Heart right ventricle (tissue), 16 donors: ENCODE data around the gene MMRN2. TPM values are rescaled to one million over a fixed set of nuclear protein-coding genes. Genes with fewer than 3 reads are reported as not detected.
"Not testable (repeated sequence)": the region's sequence is repeated elsewhere in the genome, so short reads cannot be mapped to it uniquely, and the experiment has no call there.

Experiments
- ATAC-seq, 8 donors: fragments of 200-7000 bp; cut with Tn5 transposase; one replicate each; pipeline ENCODE4 v1.9.1; 2020; ENCODE audit warnings: mild to moderate bottlenecking in 8 of 8, moderate library complexity in 8 of 8, moderate number of reproducible peaks in 1 of 8
- DNase-seq, 2 donors: peaks; one replicate each; pipeline ENCODE4 v3.0.0-alpha.2; 2020
- H3K27ac ChIP-seq, 10 donors: fragments of 200-600 bp; sonication (generic) in 2 of 10; one replicate each; pipeline versions ENCODE4 v1.5.0 to v1.8.0; 2020 to 2022; ENCODE audit warnings: mild to moderate bottlenecking in 3 of 10
- H3K27me3 ChIP-seq, 7 donors: fragments of 200-600 bp; one replicate each; pipeline ENCODE4 v1.8.0; 2021 to 2022; ENCODE audit warnings: mild to moderate bottlenecking in 2 of 7
- H3K36me3 ChIP-seq, 9 donors: fragments of 200-600 bp; sonication (generic) in 1 of 9; one replicate each; pipeline versions ENCODE4 v1.5.0 to v1.8.0; 2020 to 2022; ENCODE audit warnings: mild to moderate bottlenecking in 2 of 9
- H3K4me1 ChIP-seq, 9 donors: fragments of 200-600 bp; sonication (generic) in 1 of 9; one replicate each; pipeline versions ENCODE4 v1.5.0 to v1.8.0; 2020 to 2022; ENCODE audit warnings: mild to moderate bottlenecking in 4 of 9
- H3K4me3 ChIP-seq, 10 donors: fragments of 200-600 bp; sonication (generic) in 2 of 10; one replicate each; pipeline versions ENCODE4 v1.5.0 to v1.8.0; 2020 to 2022; ENCODE audit warnings: mild to moderate bottlenecking in 7 of 10, moderate library complexity in 2 of 10
- H3K9me3 ChIP-seq, 11 donors: fragments of 200-600 bp in 10 of 11; sonication (generic) in 2 of 11; one replicate each; pipeline versions ENCODE4 v1.5.0 to v1.8.0; 2013 to 2022; ENCODE audit warnings: mild to moderate bottlenecking in 2 of 11, control low read depth in 1 of 11, moderate library complexity in 1 of 11
- WGBS, 2 donors: extraction: QIAGEN DNeasy Blood & Tissue Kit; methylation state at CpG; one replicate each; pipeline ENCODE4 v1.1.7; 2013; ENCODE audit warnings: inconsistent platforms in 1 of 2; 5-methylcytosine and 5-hydroxymethylcytosine counted together
- intact Hi-C, 10 donors: fragments of 100-400 bp; cut with DNase I; formaldehyde crosslinking; loops; one replicate each; pipeline versions ENCODE4 v1.11.1 to v1.14.2; 2022
- polyA plus RNA-seq, 2 donors: library from polyadenylated mRNA; stranded (reverse); fragments of 200-250 nt; gene quantifications; one replicate each; pipeline ENCODE4 v1.2.3, GENCODE V29; 2013
- total RNA-seq, 10 donors: library from RNA; stranded (reverse); fragmentation: NEBNext Ultra II Directional in 3 of 10; extraction: Animal tissue kit (Norgen Biotek cat#: 25700) in 3 of 10; gene quantifications; one replicate each; pipeline versions ENCODE4 v1.2.1 to v1.2.4, GENCODE V29; 2021 to 2023
- TF ChIP-seq, protein P1 (sequence below), 9 donors: fragments of 200-600 bp; sonication (generic) in 2 of 9; IDR thresholded peaks; one replicate each; pipeline versions ENCODE4 v1.5.0 to v1.8.0; 2021 to 2022; ENCODE audit warnings: antibody characterized with exemption in 9 of 9, mild to moderate bottlenecking in 5 of 9, moderate library complexity in 1 of 9
- donor health status: Arrhythmogenic right ventricular cardiomyopathy.
- donor health status: ischemic (EF 13 %, LVEDD 7.1; RV severe dilation, severe dysfunction).
- donor health status: healthy with polysubstance abuse.
- donor health status: DM: no; HTN: yes; CAD: no.
- donor health status: DM: no; HTN: no; CAD: no.
- donor health status: ischemic (EF 25% LVEDD 6.9; RV normal size, moderate dysfunction).
- donor health status: ischemic (EF 25% LVEDD 5.7; RV mildly dilated, moderate dysfunction).
- donor health status: healthy.
- donor health status: DM: yes; HTN: yes; CAD: no.
- donor health status: Ischemic cardiomyopathy.
- donor health status: ischemic (EF 35%, LVEDD 5.7; RV mildly dilated, moderate dysfunction).
- donor health status: nonischemic (EF 11% LVEDD 7.7; RV severe dilation, severe dysfunction).
- donor health status: DM: yes; HTN: yes; CAD: no.
- donor health status: PGD.
- donor health status: ischemic (EF 29% LVEDD 5.4; RV normal size, mild dysfunction).
- donor health status: nonischemic (EF 23%, LVEDD 6.1; RV moderate dilation, normal function).

MMRN2 gene
- total and polyA plus RNA-seq, 12 donors, result 22.5 to 43.2 (median 33.2) TPM

DNA sequence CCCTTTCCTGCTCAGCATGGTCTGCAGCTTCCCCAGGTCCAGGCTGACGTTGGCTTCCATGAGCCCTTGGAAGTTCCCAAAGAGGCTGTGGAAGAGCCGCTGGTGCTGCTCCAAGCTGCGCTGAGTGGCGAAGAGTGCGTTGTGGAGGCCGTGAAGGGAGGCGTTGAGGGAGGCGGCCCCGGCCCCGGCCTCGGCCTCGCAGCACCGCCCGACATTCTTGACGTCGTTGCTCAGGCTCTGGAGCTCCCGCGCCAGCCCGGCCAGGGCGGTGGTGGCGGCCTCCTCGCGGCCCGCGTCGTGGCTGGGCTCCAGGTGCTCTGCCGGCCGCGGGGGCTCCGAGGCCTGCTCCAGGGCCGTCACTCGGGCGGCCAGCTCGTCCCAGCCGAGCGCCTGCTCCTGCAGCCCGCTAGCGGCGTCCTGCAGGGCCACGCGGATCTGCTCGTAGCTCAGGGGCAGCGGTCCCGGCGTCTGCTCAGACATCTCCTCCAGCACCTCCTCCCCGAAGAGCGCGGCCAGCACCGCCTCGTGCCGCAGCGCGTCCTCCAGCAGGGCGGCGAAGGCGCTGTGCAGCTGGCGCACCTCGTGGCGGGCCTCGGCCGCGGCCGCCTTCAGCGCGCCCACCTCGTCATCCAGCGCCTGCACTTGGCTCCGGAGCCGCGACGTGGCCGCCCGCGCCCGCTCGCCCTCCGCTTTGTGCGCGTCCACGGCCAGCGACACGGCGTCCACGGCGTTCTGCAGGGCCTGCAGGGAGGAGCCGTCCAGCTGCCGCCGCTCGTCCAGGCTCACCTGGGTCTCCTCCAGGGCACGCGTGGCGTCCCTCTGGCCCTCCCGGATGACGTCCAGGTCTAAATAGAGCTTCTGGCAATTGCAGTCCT lies 14.7 kb downstream of the MMRN2 start:
- Histone ChIP-seq H3K36me3 (peaks cover 0 to 84% (median 8%) of the 10 kb centered on the region in 9 donors), H3K27me3 (no peaks in the 10 kb centered on the region), H3K27ac (no peak overlapping the region), H3K9me3 (no peaks in the 10 kb centered on the region), H3K4me1 (peaks cover 6 to 70% (median 32%) of the 10 kb centered on the region in 9 donors), H3K4me3 (peak overlapping the region in 6 of 10 donors; percentile 5 to 27 (median 12))
- 58 to 63% methylated on average over 86 to 94 of the region's 94 CpGs for WGBS, 2 donors
- DNase-seq (peak in 1 of 2 donors; percentile 49), ATAC-seq (peak in 2 of 8 donors; percentile 8 to 18)
- TF ChIP-seq, protein P1, sequence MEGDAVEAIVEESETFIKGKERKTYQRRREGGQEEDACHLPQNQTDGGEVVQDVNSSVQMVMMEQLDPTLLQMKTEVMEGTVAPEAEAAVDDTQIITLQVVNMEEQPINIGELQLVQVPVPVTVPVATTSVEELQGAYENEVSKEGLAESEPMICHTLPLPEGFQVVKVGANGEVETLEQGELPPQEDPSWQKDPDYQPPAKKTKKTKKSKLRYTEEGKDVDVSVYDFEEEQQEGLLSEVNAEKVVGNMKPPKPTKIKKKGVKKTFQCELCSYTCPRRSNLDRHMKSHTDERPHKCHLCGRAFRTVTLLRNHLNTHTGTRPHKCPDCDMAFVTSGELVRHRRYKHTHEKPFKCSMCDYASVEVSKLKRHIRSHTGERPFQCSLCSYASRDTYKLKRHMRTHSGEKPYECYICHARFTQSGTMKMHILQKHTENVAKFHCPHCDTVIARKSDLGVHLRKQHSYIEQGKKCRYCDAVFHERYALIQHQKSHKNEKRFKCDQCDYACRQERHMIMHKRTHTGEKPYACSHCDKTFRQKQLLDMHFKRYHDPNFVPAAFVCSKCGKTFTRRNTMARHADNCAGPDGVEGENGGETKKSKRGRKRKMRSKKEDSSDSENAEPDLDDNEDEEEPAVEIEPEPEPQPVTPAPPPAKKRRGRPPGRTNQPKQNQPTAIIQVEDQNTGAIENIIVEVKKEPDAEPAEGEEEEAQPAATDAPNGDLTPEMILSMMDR (IDR thresholded peaks at IDR 0.05), result no peak
- intact Hi-C loops, result loop anchor here in 2 of 10 donors (5.0 kb wide), 1 partner anchor 155 kb away; the partner anchor contains the start of gene SHLD2 (in 2 of the 2)

DNA sequence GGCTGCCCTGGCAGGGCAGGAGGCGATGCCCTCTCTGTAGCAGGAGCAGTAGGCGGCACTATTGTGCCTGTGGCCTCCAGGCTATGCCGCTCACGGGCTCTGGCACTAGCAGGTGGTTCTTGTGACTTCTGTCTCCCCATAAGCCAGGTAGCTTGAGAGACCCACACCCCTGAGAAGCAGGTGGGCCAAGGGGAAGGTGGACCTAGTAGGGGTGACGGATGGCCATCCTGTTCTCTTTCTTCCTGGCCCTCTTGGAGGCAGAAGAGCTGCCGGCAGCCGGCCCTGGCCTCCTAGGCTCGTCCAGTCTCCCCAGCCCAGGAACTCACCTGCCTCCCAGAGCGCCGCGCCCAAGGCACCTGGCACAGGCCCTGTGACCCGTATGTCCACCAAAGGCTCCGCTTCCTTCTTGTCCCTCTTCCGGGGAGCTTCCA lies 15.4 kb downstream of the MMRN2 start:
- intact Hi-C loops, result loop anchor here in 3 of 10 donors (2.0 to 5.0 kb wide), 2 partner anchors 19 to 155 kb away; partner anchors contain the start of gene SHLD2 (in 2 of the 3)
- DNase-seq, result no peak
- WGBS, 2 donors, result 94 to 96% methylated on average over 14 of the region's 14 CpGs
- peaks cover 6 to 71% (median 36%) of the 10 kb centered on the region in 9 donors for H3K4me1 ChIP-seq
- TF ChIP-seq, protein P1 (IDR thresholded peaks at IDR 0.05), result no peak
- no peaks in the 10 kb centered on the region for H3K9me3 ChIP-seq
- H3K36me3 ChIP-seq, result peaks cover 0 to 88% (median 10%) of the 10 kb centered on the region in 9 donors
- no peaks in the 10 kb centered on the region for H3K27me3 ChIP-seq
- H3K4me3 ChIP-seq, result peak overlapping the region in 1 of 10 donors; percentile 27
- no peak overlapping the region for H3K27ac ChIP-seq
- no peak for ATAC-seq

DNA sequence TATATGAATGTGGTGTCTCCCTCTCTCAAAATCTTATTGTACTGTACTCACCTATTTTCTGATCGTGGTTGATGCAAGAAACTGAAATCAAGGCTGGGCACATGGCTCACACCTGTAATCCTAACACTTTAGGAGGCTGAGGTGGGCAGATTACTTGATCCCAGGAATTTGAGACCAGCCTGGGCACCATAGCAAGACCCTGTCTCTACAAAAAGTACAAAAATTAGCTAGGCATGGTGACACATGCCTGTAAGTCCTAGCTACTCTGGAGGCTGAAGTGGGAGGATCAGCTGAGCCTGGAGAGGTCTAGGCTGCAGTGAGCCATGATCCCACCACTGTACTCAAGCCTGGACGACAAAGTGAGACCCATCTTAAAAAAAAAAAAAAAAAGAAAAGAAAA lies 16.0 kb downstream of the MMRN2 start:
- TF ChIP-seq, protein P1 (IDR thresholded peaks at IDR 0.05), result no peak
- DNase-seq (no peak), ATAC-seq (no peak)
- Histone ChIP-seq H3K4me1 (peaks cover 6 to 65% (median 35%) of the 10 kb centered on the region in 9 donors), H3K27me3 (no peaks in the 10 kb centered on the region), H3K27ac (no peak overlapping the region), H3K9me3 (no peaks in the 10 kb centered on the region), H3K4me3 (no peak overlapping the region), H3K36me3 (peaks cover 0 to 88% (median 16%) of the 10 kb centered on the region in 9 donors)
- intact Hi-C loops, result loop anchor here in 3 of 10 donors (2.0 to 5.0 kb wide), 2 partner anchors 19 to 156 kb away; partner anchors contain the start of gene SHLD2 (in 2 of the 3)
- 85 to 87% methylated on average over 2 of the region's 2 CpGs for WGBS, 2 donors

DNA sequence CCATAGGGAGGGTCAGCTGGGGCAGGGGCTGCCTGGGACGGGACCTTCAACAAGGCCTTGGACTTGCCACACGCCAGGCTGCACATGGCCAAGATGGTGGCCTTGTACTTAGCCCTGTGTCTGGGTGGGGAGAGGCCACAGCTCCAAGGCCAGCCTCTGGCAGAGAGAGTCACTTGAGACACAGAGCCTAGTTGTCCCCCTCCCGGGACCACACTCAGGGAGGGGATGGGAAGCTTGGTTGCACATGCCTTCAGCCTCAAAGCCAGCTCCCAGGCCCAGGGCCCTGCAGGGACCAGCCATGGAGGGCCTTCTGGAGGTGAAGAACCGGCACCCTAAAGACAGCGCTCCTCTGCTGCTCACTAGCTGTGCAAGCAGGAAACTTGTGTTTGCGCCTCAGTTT lies 16.7 kb downstream of the MMRN2 start:
- H3K27ac ChIP-seq, result no peak overlapping the region
- peak in 1 of 8 donors; percentile 2 for ATAC-seq
- TF ChIP-seq, protein P1 (IDR thresholded peaks at IDR 0.05), result no peak
- intact Hi-C loops, result loop anchor here in 3 of 10 donors (2.0 to 5.0 kb wide), 2 partner anchors 20 to 157 kb away; partner anchors contain the start of gene SHLD2 (in 2 of the 3)
- H3K36me3 ChIP-seq, result peaks cover 0 to 89% (median 23%) of the 10 kb centered on the region in 9 donors
- H3K4me3 ChIP-seq, result no peak overlapping the region
- peaks cover 6 to 58% (median 29%) of the 10 kb centered on the region in 9 donors for H3K4me1 ChIP-seq
- DNase-seq, result no peak
- H3K27me3 ChIP-seq, result no peaks in the 10 kb centered on the region
- H3K9me3 ChIP-seq, result no peaks in the 10 kb centered on the region
- WGBS, 2 donors, result 81 to 86% methylated on average over 6 of the region's 6 CpGs

DNA sequence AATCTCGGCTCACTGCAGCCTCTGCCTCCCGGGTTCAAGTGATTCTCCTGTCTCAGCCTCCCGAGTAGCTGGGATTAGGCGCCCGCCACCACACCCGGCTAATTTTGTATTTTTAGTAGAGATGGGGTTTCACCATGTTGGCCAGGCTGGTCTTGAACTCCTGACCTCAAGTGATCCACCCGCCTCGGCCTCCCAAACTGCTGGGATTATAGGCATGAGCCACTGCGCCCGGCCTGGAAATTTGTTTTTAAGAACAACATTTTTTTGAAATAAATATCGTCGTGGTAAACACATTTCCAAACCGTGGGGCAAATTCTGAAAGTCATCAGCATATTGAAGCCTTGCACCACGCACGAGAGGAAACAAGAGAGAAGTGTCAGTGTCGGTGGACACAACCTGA lies 17.3 kb downstream of the MMRN2 start:
- not testable (repeated sequence) for ATAC-seq, H3K9me3 ChIP-seq, H3K27me3 ChIP-seq, DNase-seq, H3K27ac ChIP-seq, H3K4me3 ChIP-seq
- intact Hi-C loops, result loop anchor here in 3 of 10 donors (2.0 to 5.0 kb wide), 2 partner anchors 21 to 157 kb away; partner anchors contain the start of gene SHLD2 (in 2 of the 3)
- peaks cover 0 to 89% (median 23%) of the 10 kb centered on the region in 9 donors for H3K36me3 ChIP-seq
- peaks cover 4 to 52% (median 23%) of the 10 kb centered on the region in 9 donors for H3K4me1 ChIP-seq
- 88% methylated on average over 16 of the region's 16 CpGs for WGBS, 2 donors
